Measurements from ENCODE around the gene THRAP3.
"Not testable (repeated sequence)": the region's sequence is repeated elsewhere in the genome, so short reads cannot be mapped to it uniquely, and the experiment has no call there.

The THRAP3 gene

DNA sequence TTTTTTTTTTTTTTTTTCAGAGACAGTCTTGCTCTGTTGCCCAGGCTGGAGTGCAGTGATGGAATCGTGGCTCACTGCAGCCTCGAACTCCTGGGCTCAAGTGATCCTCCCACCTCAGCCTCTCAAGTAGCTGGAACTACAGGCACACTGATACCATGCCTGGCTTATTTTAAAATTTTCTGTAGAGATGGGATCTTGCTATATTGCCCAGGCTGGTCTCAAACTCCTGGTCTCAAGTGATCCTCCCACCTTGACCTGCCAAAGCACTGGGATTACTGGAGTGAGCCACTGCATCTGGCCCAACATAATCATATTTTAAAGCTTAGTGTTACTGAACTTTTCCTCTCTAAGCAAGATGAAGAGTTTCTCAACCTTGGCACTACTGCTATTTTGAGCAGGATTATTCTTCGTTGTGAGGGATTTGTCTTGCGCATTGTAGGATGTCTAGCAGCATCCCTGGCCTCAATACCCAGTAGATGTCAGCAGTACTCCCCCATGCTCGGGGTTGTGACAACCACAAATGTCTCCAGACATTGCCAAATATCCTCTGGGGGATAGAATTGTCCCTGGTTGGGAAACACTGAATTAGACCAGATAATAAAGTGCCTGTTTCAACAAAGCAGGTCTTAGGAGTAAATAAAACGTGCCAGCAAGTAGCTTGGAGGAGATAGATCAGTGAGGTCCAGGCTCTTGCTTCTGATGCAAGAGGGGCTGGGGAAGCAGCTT is 15.1 kb upstream of the THRAP3 start:
- peak; percentile 42 for DNase-seq

DNA sequence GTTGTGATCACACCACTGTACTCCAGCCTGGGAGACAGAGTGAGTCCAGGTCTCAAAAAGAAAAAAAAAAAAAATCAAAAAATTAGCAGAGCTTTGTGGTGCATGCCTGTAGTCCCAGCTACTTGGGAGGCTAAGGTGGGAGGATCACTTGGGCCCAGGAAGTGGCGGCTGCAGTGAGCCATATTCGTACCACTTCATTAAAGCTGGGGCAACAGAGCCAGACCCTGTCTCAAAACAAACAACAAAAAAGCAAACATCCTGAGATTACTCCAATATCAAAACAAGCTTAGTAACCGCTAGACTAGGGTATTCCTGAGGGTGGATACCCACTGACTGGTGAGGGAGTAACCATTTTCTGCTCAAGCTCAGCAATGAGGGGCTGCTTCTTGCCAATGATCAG is 12.9 kb upstream of the THRAP3 start:
- no peak for DNase-seq

DNA sequence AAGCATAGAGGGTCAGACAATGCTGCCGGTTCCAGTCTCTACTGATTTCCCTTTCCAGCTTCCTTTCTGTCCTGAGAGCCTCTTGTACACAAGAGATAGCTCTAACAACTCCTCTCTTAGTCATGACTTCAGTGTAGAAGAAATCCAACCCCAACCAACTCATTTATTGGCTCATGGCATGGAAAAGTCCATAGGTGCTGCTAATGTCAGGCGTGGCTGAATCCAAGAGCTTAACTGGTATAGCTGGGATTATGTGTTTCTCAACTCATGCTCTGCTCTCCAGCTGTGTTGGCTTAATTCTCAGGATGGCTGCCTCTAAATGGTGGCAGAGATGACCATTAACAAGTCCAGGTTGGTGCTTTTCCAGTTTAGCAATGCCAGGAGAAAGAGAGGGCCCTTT is 12.4 kb upstream of the THRAP3 start:
- no peak for DNase-seq

- DNase-seq, result peak; percentile 34
Observed at GRCh38 chr1:36212782-36213181, 11.5 kb upstream of the THRAP3 start.

DNA sequence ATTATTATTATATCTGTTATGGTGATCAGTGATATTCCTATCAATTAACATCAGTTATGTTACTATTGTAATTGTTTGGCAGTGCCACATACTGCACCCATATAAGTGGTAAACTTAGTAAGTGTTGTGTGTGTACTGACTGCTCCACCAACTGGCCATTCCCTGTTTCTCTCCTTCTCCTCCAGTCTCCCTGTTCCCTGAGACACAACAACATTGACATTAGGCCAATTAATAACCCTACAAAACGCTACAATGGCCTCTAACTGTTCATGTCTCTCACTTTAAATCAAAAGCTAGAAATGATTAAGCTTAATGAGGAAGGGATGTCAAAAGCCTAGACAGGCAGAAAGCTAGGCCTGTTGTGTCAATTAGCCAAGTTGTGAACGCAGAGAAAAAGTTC is 6.6 kb upstream of the THRAP3 start:
- DNase-seq, result no peak

DNA sequence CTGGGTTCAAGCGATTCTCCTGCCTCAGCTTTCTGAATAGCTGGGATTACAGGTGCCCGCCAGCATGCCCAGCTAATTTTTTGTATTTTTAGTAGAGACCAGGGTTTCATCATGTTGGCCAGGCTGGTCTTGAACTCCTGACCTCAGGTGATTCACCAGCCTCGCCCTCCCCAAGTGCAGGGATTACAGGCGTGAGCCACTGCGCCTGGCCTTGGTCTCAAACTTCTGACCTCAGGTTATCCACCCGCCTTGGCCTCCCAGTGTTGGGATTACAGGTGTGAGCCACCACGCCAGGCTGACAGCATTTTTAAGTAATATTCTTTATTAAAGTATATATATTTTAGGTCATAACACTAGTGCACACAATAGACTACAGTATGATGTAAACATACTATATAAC is 2.3 kb upstream of the THRAP3 start:
- DNase-seq, result not testable (repeated sequence)

GRCh38 chr1:36222481-36223380 is 1.5 kb upstream of the THRAP3 start:
- no peak for DNase-seq

DNA sequence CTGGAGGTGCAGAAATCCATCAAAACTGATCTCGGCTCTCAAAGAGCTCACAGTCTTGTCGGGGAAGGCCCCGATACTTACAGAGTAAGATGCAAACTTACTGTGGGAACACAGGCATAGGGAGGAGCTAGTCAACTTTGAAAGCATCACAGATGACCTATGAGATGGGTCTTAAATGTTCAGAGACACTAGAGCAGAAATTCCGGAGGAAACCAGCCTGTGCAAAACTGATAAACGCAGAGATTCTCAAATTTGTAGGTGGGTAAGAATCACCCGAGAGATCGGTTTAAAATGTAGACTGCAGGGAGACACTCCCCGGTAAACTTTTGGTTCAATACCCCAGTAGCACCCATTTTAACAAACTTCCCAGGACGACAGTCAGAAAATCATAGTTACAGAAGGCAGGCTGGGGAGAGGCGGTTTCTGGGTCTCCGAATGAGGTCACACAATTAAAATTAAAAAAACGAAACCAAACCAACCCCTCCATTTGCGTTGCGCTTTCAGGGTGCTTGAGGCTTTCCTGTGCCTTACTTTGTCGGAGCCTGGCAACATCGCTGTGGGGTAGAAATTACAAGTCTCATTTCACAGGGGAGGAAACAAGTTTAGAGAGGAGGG is 755 bp upstream of the THRAP3 start:
- peak; percentile 62 for DNase-seq

GRCh38 chr1:36224537-36225282 is 467 bp downstream of the THRAP3 start:
- peak; percentile 88 for DNase-seq

- DNase-seq, result no peak
Observed at GRCh38 chr1:36225283-36225899, 1.1 kb downstream of the THRAP3 start.

DNA sequence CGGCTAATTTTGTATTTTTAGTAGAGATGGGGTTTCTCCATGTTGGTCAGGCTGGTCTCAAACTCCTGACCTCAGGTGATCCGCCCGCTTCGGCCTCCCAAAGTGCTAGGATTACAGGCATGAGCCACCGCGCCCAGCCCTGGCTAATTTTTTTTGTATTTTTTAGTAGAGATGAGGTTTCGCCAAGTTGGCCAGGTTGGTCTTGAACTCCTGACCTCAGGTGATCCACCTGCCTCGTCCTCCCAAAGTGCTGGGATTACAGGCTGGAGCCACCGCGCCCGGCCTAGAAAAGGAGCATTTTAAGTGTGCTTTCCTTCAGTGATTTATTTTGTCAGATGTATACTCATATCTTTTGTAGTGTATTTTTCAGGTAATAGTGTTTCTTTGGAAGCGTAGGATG is 6.0 kb downstream of the THRAP3 start:
- not testable (repeated sequence) for DNase-seq

DNA sequence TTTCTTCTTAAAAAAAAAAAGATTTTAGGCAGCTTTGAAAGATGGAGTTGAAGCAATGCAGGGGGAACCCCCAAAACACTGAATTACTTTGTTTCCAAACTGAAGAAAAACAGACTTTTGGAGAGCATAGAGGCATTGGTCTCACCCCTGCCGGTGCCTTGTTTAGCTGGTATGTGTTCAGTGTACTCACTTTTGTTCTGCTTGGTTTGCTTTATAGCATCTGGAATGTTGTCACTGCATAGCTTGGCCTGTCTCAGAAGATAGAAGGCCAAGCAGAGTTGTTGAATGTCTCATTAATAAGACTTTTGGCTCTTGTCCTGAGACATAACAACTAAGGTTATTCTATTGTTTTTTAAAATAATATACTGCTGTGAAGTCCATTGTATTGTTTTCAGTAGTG is 6.9 kb downstream of the THRAP3 start:
- no peak for DNase-seq

GRCh38 chr1:36232212-36233095 is 8.2 kb downstream of the THRAP3 start:
- DNase-seq, result no peak

DNA sequence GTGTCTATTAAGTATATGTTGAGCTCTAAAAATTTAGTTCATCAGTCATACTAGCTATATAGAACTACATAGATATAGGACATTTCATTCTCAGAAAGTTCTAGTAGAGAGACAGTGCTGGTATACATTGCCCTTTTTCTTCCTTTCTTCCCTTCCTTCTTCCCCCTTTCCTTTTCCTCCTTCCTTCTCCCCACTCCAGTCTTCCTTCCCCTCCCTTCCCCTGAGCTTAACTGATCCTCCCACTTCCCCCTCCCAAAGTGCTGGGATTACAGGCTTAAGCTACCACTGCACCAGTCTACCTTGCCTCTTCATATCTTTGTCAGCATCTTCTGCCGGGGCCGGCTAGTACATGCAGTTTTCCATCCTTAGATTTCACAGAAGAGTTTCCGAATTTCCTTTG is 12.1 kb downstream of the THRAP3 start:
- DNase-seq, result no peak

DNA sequence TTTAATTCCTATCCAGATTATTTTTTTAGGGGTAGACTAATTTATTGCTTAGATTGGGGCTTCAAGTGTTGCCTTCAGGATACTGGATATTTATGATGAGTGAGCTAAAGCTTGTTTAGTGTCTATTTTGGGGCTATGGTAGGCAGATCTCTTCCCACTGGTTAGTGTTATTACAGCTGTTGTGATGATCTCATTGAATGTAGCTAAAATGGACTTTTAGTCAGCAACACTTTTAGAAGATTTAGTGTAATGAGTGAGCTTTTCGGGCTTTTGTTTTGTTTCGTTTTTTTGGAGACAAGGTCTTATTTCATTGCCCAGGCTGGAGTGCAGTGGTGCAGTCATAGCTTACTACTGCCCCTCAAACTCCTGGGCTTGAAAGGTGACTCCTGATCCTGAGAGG is 14.2 kb downstream of the THRAP3 start:
- DNase-seq, result peak; percentile 25

DNA sequence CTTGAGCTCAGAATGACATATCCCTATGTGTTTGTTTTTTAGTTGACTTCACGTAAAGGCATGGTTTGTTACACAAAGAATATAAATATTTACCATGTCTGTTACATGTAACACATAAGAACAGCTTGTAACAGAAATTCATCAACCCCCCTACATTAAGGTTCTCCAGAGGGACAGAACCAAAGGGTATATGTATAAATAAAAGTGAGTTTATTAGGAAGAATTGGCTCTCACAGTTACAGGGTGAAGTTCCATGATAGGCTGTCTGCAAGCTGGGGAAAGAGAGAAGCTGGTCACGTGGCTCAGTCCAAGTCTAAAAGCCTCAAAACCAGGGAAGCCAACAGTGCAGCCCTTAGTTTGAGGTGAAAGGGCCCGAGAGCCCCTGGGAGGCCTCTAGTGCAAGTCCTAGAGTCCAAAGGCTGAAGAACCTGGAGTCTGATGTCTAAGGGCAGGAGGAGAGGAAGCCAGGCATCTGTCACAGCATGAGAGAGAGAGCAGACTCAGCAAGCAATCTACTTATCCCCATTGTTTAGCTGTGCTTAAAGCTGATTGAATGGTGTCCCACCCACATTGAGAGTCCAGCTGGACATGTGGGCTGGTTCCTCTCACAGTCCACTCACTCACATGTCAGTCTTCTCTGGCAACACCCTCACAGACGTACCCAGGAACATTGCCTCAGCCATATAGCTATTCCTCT is 15.8 kb downstream of the THRAP3 start:
- peak; percentile 36 for DNase-seq

DNA sequence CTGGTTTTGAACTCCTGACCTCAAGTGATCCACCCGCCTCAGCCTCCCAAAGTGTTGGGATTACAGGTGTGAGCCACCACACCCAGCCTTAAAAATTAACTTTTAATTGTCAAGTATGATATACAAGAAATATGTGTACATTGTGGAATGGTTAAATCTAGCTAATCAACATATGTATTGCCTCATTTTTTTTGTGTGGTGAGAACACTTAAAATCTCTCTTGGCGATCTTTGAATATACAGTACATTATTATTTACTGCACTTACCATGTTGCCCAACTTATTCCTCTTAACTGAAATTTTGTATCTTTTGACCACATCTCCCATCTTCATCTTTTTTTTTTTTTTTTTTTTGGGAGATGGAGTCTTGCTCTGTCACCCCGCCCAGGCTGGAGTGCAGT is 23.3 kb downstream of the THRAP3 start:
- no peak for DNase-seq

- peak; percentile 73 for DNase-seq
Observed at GRCh38 chr1:36248250-36248894, 24.1 kb downstream of the THRAP3 start.

GRCh38 chr1:36251794-36252481 is 27.7 kb downstream of the THRAP3 start:
- DNase-seq, result no peak

DNA sequence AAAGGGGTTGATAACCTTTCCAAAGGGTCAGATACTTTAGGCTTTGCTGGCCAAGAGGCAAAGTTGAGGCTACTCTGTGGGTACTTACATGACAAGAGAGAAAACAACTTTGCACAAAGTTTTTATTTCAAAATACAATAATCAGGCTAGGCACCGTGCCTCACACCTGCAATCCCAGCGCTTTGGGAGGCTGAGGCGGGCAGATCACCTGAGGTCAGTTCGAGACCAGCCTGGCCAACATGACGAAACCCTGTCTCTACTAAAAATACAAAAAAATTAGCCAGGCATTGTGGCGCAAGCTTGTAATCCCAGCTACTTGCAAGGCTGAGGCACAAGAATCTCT is 28.2 kb downstream of the THRAP3 start:
- not testable (repeated sequence) for DNase-seq

Measured in suppressor macrophage treated with lipopolysaccharide for 4 hours (primary cell).